HepG2 (cell line): ENCODE data around the gene BLVRB. TPM values are rescaled to one million over a fixed set of nuclear protein-coding genes. Genes with fewer than 3 reads are reported as not detected.

Experiments
- CENPX ChIP-seq: sonication (generic); formaldehyde crosslinking; IDR thresholded peaks from 2 replicates; pipeline ENCODE4 v1.9.0; 2021; ENCODE audit warnings: mild to moderate bottlenecking, missing genetic modification reagents, moderate library complexity
- GATAD2A ChIP-seq: IDR thresholded peaks from 2 replicates; pipeline ENCODE4 v1.6.1; 2016
- KAT2B ChIP-seq: fragments of 150-350 bp; IDR thresholded peaks from 2 replicates; pipeline ENCODE4 v1.6.1; 2014; ENCODE audit warnings: low read depth, low read length, borderline replicate concordance
- NFKB2 ChIP-seq: sonication (generic); formaldehyde crosslinking; IDR thresholded peaks from 2 replicates; pipeline ENCODE4 v1.4.0; 2020; ENCODE audit warnings: missing genetic modification reagents, borderline replicate concordance
- SMARCE1 ChIP-seq: fragments of 450-650 bp; IDR thresholded peaks from 2 replicates; pipeline ENCODE4 v1.6.1; 2017; ENCODE audit warnings: borderline replicate concordance
- SP4 ChIP-seq: sonication (generic); formaldehyde crosslinking; IDR thresholded peaks from 2 replicates; pipeline ENCODE4 v1.8.1; 2023; ENCODE audit warnings: mild to moderate bottlenecking, missing genetic modification reagents
- TARDBP ChIP-seq: sonication (generic); formaldehyde crosslinking; IDR thresholded peaks from 2 replicates; pipeline ENCODE4 v1.8.0; 2022; ENCODE audit warnings: mild to moderate bottlenecking, missing genetic modification reagents
- ZNF138 ChIP-seq: sonication (generic); formaldehyde crosslinking; IDR thresholded peaks from 2 replicates; pipeline ENCODE4 v1.5.0; 2020; ENCODE audit warnings: mild to moderate bottlenecking, low read depth, missing genetic modification reagents
- ZNF263 ChIP-seq: sonication (generic); formaldehyde crosslinking; IDR thresholded peaks from 2 replicates; pipeline ENCODE4 v1.4.0; 2020; ENCODE audit warnings: missing genetic modification reagents
- ZNF629 ChIP-seq: sonication (generic); formaldehyde crosslinking; conservative IDR thresholded peaks from 2 replicates; pipeline ENCODE4 v1.5.0; 2020; ENCODE audit warnings: missing genetic modification reagents
- ZNF83 ChIP-seq: sonication (generic); formaldehyde crosslinking; IDR thresholded peaks from 2 replicates; pipeline ENCODE4 v1.4.0; 2020; ENCODE audit warnings: missing genetic modification reagents, mild to moderate bottlenecking, borderline replicate concordance
- polyA plus RNA-seq, 8 experiments: library from polyadenylated mRNA; depleted of rRNA in 3 of 8; stranded (reverse) in 7 of 8; unstranded in 1 of 8; fragments of >200 nt; fragmentation: Illumina TruSeq in 4 of 8; extraction: Trizol in 4 of 8; gene quantifications; 2 replicates each; pipeline versions ENCODE4 v1.2.1 to v1.2.3, GENCODE V29; 2011 to 2016; ENCODE audit warnings: low read depth in 4 of 8, missing spikeins in 1 of 8, mixed read lengths in 1 of 8; ENCODE audit not compliant: insufficient read depth in 1 of 8
- total RNA-seq, 5 experiments: library from RNA; depleted of rRNA; stranded (reverse); fragments of >200 nt; fragmentation: Illumina TruSeq; extraction: Trizol; gene quantifications; 2 replicates each; pipeline ENCODE4 v1.2.3, GENCODE V29; 2016; ENCODE audit warnings: low read depth in 1 of 5
- TF ChIP-seq, protein P1 (sequence below): IDR thresholded peaks from 2 replicates; pipeline ENCODE4 v1.6.1; 2016; ENCODE audit warnings: low read depth, control low read depth
- TF ChIP-seq, protein P2 (sequence below): sonication (generic); formaldehyde crosslinking; IDR thresholded peaks from 2 replicates; pipeline ENCODE4 v1.4.0; 2020; ENCODE audit warnings: mild to moderate bottlenecking, missing genetic modification reagents, borderline replicate concordance
- TF ChIP-seq, protein P3 (sequence below): sonication (generic); formaldehyde crosslinking; IDR thresholded peaks from 2 replicates; pipeline ENCODE4 v1.5.1; 2020; ENCODE audit warnings: mild to moderate bottlenecking, missing genetic modification reagents, moderate library complexity
- TF ChIP-seq, protein P4 (sequence below): sonication (generic); formaldehyde crosslinking; IDR thresholded peaks from 2 replicates; pipeline ENCODE4 v1.4.0; 2020; ENCODE audit warnings: missing genetic modification reagents
- TF ChIP-seq, protein P5 (sequence below): sonication (generic); formaldehyde crosslinking; IDR thresholded peaks from 2 replicates; pipeline ENCODE4 v1.5.0; 2020; ENCODE audit warnings: mild to moderate bottlenecking, missing genetic modification reagents, borderline replicate concordance

Gene BLVRB
- total and polyA plus RNA-seq, 2 of the 13 experiments (the other 11 are each of a cell fraction or from before 2014, with no cell fraction given) = 25.9 to 51.4 TPM

DNA sequence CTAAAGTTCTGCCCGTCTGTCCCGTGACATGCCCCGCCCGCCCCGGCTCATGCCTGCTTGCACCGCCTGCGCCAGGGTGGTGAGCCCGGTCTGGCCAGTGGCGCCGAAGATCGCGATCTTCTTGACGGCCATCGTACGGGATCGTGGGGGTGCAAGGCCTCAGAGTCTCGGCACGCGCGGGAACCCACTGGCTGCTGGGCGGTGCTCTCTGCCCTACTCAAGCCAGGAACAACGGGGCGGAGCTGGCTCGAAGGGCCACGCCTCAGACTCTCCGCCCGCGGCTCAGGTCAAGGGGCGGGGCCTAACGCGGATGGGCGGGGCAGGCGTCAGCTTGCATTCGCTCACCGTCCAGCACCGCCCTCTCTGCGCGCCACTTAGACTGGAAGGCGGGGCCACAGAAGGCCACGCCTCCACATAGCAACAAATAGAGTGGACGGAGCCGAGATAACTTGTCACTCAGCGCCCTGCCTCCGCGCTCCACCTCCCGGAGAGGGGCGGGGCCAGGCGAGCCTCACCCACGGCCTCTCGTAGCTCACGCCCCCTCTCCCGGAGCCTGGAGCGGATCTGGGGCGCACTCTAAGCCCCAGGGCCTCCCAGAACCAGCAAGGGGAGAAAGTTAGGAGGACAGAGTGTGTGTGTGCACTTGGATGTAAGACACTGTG lies at the start of gene BLVRB (continued):
- TF ChIP-seq, protein P1, sequence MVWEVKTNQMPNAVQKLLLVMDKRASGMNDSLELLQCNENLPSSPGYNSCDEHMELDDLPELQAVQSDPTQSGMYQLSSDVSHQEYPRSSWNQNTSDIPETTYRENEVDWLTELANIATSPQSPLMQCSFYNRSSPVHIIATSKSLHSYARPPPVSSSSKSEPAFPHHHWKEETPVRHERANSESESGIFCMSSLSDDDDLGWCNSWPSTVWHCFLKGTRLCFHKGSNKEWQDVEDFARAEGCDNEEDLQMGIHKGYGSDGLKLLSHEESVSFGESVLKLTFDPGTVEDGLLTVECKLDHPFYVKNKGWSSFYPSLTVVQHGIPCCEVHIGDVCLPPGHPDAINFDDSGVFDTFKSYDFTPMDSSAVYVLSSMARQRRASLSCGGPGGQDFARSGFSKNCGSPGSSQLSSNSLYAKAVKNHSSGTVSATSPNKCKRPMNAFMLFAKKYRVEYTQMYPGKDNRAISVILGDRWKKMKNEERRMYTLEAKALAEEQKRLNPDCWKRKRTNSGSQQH (CRISPR knock-in tag) = no peak
- no peak for TF ChIP-seq GATAD2A (CRISPR knock-in tag)
- no peak for TF ChIP-seq KAT2B
- no peak for TF ChIP-seq CENPX (CRISPR knock-in tag)
- TF ChIP-seq, protein P2, sequence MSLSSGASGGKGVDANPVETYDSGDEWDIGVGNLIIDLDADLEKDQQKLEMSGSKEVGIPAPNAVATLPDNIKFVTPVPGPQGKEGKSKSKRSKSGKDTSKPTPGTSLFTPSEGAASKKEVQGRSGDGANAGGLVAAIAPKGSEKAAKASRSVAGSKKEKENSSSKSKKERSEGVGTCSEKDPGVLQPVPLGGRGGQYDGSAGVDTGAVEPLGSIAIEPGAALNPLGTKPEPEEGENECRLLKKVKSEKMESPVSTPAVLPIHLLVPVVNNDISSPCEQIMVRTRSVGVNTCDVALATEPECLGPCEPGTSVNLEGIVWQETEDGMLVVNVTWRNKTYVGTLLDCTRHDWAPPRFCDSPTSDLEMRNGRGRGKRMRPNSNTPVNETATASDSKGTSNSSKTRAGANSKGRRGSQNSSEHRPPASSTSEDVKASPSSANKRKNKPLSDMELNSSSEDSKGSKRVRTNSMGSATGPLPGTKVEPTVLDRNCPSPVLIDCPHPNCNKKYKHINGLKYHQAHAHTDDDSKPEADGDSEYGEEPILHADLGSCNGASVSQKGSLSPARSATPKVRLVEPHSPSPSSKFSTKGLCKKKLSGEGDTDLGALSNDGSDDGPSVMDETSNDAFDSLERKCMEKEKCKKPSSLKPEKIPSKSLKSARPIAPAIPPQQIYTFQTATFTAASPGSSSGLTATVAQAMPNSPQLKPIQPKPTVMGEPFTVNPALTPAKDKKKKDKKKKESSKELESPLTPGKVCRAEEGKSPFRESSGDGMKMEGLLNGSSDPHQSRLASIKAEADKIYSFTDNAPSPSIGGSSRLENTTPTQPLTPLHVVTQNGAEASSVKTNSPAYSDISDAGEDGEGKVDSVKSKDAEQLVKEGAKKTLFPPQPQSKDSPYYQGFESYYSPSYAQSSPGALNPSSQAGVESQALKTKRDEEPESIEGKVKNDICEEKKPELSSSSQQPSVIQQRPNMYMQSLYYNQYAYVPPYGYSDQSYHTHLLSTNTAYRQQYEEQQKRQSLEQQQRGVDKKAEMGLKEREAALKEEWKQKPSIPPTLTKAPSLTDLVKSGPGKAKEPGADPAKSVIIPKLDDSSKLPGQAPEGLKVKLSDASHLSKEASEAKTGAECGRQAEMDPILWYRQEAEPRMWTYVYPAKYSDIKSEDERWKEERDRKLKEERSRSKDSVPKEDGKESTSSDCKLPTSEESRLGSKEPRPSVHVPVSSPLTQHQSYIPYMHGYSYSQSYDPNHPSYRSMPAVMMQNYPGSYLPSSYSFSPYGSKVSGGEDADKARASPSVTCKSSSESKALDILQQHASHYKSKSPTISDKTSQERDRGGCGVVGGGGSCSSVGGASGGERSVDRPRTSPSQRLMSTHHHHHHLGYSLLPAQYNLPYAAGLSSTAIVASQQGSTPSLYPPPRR (CRISPR knock-in tag) = peak; percentile 22; the same call in 1 of the 2 replicates
- no peak for TF ChIP-seq ZNF629 (CRISPR knock-in tag)
- peak; percentile 98 for TF ChIP-seq SP4 (CRISPR knock-in tag)
- TF ChIP-seq, protein P3, sequence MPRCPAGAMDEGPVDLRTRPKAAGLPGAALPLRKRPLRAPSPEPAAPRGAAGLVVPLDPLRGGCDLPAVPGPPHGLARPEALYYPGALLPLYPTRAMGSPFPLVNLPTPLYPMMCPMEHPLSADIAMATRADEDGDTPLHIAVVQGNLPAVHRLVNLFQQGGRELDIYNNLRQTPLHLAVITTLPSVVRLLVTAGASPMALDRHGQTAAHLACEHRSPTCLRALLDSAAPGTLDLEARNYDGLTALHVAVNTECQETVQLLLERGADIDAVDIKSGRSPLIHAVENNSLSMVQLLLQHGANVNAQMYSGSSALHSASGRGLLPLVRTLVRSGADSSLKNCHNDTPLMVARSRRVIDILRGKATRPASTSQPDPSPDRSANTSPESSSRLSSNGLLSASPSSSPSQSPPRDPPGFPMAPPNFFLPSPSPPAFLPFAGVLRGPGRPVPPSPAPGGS (CRISPR knock-in tag) = peak; percentile 27; the same call in 1 of the 2 replicates
- no peak for TF ChIP-seq ZNF83 (CRISPR knock-in tag)
- no peak for TF ChIP-seq SMARCE1
- TF ChIP-seq, protein P4, sequence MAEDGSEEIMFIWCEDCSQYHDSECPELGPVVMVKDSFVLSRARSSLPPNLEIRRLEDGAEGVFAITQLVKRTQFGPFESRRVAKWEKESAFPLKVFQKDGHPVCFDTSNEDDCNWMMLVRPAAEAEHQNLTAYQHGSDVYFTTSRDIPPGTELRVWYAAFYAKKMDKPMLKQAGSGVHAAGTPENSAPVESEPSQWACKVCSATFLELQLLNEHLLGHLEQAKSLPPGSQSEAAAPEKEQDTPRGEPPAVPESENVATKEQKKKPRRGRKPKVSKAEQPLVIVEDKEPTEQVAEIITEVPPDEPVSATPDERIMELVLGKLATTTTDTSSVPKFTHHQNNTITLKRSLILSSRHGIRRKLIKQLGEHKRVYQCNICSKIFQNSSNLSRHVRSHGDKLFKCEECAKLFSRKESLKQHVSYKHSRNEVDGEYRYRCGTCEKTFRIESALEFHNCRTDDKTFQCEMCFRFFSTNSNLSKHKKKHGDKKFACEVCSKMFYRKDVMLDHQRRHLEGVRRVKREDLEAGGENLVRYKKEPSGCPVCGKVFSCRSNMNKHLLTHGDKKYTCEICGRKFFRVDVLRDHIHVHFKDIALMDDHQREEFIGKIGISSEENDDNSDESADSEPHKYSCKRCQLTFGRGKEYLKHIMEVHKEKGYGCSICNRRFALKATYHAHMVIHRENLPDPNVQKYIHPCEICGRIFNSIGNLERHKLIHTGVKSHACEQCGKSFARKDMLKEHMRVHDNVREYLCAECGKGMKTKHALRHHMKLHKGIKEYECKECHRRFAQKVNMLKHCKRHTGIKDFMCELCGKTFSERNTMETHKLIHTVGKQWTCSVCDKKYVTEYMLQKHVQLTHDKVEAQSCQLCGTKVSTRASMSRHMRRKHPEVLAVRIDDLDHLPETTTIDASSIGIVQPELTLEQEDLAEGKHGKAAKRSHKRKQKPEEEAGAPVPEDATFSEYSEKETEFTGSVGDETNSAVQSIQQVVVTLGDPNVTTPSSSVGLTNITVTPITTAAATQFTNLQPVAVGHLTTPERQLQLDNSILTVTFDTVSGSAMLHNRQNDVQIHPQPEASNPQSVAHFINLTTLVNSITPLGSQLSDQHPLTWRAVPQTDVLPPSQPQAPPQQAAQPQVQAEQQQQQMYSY (CRISPR knock-in tag) = no peak
- TF ChIP-seq ZNF138 (CRISPR knock-in tag) = 0 out of 2 replicates have a peak, but pooled peaks have one; percentile 33
- TF ChIP-seq, protein P5, sequence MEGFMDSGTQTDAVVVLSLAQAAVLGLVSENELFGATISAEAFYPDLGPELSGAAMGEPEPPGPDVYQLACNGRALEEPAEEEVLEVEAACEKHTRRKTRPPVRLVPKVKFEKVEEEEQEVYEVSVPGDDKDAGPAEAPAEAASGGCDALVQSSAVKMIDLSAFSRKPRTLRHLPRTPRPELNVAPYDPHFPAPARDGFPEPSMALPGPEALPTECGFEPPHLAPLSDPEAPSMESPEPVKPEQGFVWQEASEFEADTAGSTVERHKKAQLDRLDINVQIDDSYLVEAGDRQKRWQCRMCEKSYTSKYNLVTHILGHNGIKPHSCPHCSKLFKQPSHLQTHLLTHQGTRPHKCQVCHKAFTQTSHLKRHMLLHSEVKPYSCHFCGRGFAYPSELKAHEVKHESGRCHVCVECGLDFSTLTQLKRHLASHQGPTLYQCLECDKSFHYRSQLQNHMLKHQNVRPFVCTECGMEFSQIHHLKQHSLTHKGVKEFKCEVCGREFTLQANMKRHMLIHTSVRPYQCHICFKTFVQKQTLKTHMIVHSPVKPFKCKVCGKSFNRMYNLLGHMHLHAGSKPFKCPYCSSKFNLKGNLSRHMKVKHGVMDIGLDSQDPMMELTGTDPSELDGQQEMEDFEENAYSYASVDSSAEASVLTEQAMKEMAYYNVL (CRISPR knock-in tag) = peak; percentile 46; the same call in 1 of the 2 replicates
- no peak; the same call in 1 of the 2 replicates for TF ChIP-seq ZNF263 (CRISPR knock-in tag)
- 0 out of 2 replicates have a peak, but pooled peaks have one; percentile 46 for TF ChIP-seq NFKB2 (CRISPR knock-in tag)
- peak; percentile 62 for TF ChIP-seq TARDBP
